ENCODE data around the gene ARHGAP45. TPM values are rescaled to one million over a fixed set of nuclear protein-coding genes. Genes with fewer than 3 reads are reported as not detected.
A peak's percentile ranks its signal among the peaks of the same experiment; 100 is the strongest.

Gene ARHGAP45
- total and polyA plus RNA-seq, 2 donors from 2014 or later: 11.8 to 50.0 TPM

DNA sequence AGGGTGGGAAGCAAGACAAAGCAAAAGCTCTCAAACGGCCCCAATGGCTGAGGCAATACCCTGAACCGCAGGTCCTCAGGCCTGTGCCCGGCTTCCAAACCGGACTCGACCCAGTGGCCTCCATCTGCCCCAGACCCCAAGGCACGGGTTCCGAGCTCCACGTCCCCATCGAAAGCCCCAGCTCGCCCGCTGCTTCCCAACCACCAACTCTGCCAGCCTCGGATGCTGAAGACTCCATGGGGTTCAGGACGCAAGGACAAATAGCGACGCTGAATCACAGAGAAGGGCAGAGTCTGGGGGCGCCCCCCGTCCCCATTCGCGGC lies 27.6 kb downstream of the ARHGAP45 start:
- H3K9ac ChIP-seq (ENCODE audit: low read length in 3 of 3): peak overlapping the region; percentile 42 to 84 (median 65)
- no peaks in the 10 kb centered on the region for H3K9me3 ChIP-seq (ENCODE audit: control insufficient read depth in 2 of 3, insufficient read depth in 1 of 3, low read length in 3 of 3)
- no peaks in the 10 kb centered on the region for H3K27me3 ChIP-seq (ENCODE audit: control insufficient read depth, insufficient read depth, low read length)
- peak overlapping the region; percentile 65 to 88 (median 86) for H3K4me3 ChIP-seq (ENCODE audit: low read length in 3 of 3)
- DNase-seq (no peak), FAIRE-seq (no peak)
- TF ChIP-seq, protein P1, sequence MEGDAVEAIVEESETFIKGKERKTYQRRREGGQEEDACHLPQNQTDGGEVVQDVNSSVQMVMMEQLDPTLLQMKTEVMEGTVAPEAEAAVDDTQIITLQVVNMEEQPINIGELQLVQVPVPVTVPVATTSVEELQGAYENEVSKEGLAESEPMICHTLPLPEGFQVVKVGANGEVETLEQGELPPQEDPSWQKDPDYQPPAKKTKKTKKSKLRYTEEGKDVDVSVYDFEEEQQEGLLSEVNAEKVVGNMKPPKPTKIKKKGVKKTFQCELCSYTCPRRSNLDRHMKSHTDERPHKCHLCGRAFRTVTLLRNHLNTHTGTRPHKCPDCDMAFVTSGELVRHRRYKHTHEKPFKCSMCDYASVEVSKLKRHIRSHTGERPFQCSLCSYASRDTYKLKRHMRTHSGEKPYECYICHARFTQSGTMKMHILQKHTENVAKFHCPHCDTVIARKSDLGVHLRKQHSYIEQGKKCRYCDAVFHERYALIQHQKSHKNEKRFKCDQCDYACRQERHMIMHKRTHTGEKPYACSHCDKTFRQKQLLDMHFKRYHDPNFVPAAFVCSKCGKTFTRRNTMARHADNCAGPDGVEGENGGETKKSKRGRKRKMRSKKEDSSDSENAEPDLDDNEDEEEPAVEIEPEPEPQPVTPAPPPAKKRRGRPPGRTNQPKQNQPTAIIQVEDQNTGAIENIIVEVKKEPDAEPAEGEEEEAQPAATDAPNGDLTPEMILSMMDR (IDR thresholded peaks at IDR 0.05; ENCODE audit: borderline replicate concordance, extremely low read depth, insufficient read depth): no peak
- H3K27ac ChIP-seq (ENCODE audit: low read depth in 2 of 2, low read length in 2 of 2): no peak overlapping the region
- intact Hi-C loops (cut with DNase I): no loop called here
- peaks cover 0 to 6% (median 0%) of the 10 kb centered on the region in 3 donors for H3K36me3 ChIP-seq (ENCODE audit: control insufficient read depth in 2 of 3, insufficient read depth in 3 of 3, low read length in 3 of 3)
- H3K4me1 ChIP-seq (ENCODE audit: control insufficient read depth in 2 of 3, insufficient read depth in 2 of 3, low read depth in 1 of 3, low read length in 3 of 3): peaks cover 0 to 27% (median 6%) of the 10 kb centered on the region in 3 donors

DNA sequence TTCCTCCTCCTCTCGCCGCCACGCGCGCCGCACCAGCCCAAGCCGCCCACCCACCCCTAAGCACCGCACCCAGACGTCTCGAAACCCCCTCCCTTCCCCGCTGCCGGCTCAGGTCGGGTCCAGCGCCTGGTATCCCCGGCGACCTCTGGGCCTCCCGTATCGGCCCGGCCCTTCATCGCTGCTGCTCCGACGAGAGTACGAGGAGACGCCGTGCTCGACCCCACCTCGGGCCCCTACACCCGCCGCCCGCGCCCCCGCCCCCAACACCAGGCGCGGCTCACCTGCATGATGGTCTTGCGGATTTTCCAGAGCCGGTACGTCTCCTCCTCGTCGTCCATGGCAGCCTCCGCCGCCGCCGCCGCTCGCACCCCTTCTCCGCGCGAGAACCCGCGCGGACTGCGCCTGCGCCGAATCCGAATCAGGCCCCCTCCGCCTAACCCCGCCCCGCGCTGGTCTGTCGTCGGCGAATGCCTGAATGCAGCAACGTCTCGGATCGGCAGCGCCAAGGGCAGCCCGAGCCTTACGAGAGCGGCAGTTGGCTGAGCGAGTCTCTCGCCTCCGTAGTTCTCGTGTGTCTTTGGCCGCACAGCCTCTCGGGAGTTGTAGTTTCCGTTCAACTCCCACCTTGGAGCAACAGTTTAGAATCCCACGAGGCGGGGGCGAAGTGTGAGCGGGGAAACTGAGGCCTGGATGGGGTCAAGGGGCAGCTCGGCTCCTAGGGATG lies 28.2 kb downstream of the ARHGAP45 start, which contains the start of gene POLR2E:
TSS of gene POLR2E (minus strand) at position 398 of the 724 bp plus-strand sequence. CDS start at position 338, 60 bp downstream.
- peak; percentile 84 for FAIRE-seq

DNA sequence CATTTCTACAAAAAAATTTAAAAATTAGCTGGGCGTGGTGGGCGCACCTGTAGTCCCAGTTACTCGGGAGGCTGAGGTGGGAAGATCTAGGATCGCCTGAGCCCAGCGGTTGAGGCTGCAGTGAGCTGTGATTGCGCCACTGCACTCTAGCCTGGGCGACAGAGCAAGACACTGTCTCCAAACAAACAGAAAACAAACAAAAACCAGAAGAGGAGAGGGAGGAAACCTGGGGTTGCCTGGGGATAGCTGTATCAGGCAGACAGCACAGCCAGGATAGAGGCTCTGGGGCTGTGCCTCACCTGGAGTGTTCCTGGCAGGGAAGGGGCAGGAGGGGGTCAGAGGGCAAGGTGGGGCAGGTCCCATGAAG lies 30.8 kb downstream of the ARHGAP45 start:
- intact Hi-C loops (cut with DNase I): no loop called here
- H3K4me1 ChIP-seq (ENCODE audit: control insufficient read depth in 2 of 3, insufficient read depth in 2 of 3, low read depth in 1 of 3, low read length in 3 of 3): peaks cover 0 to 41% (median 21%) of the 10 kb centered on the region in 3 donors
- no peak for FAIRE-seq

More for the DNA sequence above, 28.2 kb downstream of the ARHGAP45 start, which contains the start of gene POLR2E:
- H3K27ac ChIP-seq (ENCODE audit: low read depth in 2 of 2, low read length in 2 of 2): peak within 1 kb of the TSS in 1 of 2 donors; percentile 37
- no peaks in the 10 kb centered on the region for H3K9me3 ChIP-seq (ENCODE audit: control insufficient read depth in 2 of 3, insufficient read depth in 1 of 3, low read length in 3 of 3)
- peak; percentile 98 to 100 (median 99) for DNase-seq
- H3K27me3 ChIP-seq (ENCODE audit: control insufficient read depth, insufficient read depth, low read length): no peaks in the 10 kb centered on the region
- intact Hi-C loops (cut with DNase I): no loop called here
- peaks cover 0 to 6% (median 0%) of the 10 kb centered on the region in 3 donors for H3K36me3 ChIP-seq (ENCODE audit: control insufficient read depth in 2 of 3, insufficient read depth in 3 of 3, low read length in 3 of 3)
- H3K4me3 ChIP-seq (ENCODE audit: low read length in 3 of 3): peak within 1 kb of the TSS; percentile 65 to 88 (median 86)
- TF ChIP-seq, protein P1 (IDR thresholded peaks at IDR 0.05; ENCODE audit: borderline replicate concordance, extremely low read depth, insufficient read depth): no peak
- H3K4me1 ChIP-seq (ENCODE audit: control insufficient read depth in 2 of 3, insufficient read depth in 2 of 3, low read depth in 1 of 3, low read length in 3 of 3): peaks cover 0 to 27% (median 6%) of the 10 kb centered on the region in 3 donors
- H3K9ac ChIP-seq (ENCODE audit: low read length in 3 of 3): peak within 1 kb of the TSS; percentile 42 to 84 (median 65)

More for the DNA sequence above, 30.8 kb downstream of the ARHGAP45 start:
- DNase-seq: no peak
- Histone ChIP-seq H3K36me3 (ENCODE audit: control insufficient read depth in 2 of 3, insufficient read depth in 3 of 3, low read length in 3 of 3) (no peaks in the 10 kb centered on the region), H3K4me3 (ENCODE audit: low read length in 3 of 3) (no peak overlapping the region), H3K9me3 (ENCODE audit: control insufficient read depth in 2 of 3, insufficient read depth in 1 of 3, low read length in 3 of 3) (no peaks in the 10 kb centered on the region), H3K9ac (ENCODE audit: low read length in 3 of 3) (no peak overlapping the region), H3K27me3 (ENCODE audit: control insufficient read depth, insufficient read depth, low read length) (no peaks in the 10 kb centered on the region), H3K27ac (ENCODE audit: low read depth in 2 of 2, low read length in 2 of 2) (peak overlapping the region; percentile 40 to 85)
- TF ChIP-seq, protein P1 (IDR thresholded peaks at IDR 0.05; ENCODE audit: borderline replicate concordance, extremely low read depth, insufficient read depth): no peak

All from kidney (tissue), 14 donors.